Stimulated activated CD4-positive, alpha-beta T cell treated with anti-CD3 and anti-CD28 coated beads, Interleukin-1b, Interleukin-23, amount 100 ng/mL, for 1 hour (primary cell): ENCODE results near the gene B4GALT3.

Experiments
- DNase-seq, 2 donors: peaks; one replicate each; pipeline ENCODE4 v3.0.0-alpha.2; 2020; ENCODE audit warnings: low read depth in 2 of 2

Gene B4GALT3

DNA sequence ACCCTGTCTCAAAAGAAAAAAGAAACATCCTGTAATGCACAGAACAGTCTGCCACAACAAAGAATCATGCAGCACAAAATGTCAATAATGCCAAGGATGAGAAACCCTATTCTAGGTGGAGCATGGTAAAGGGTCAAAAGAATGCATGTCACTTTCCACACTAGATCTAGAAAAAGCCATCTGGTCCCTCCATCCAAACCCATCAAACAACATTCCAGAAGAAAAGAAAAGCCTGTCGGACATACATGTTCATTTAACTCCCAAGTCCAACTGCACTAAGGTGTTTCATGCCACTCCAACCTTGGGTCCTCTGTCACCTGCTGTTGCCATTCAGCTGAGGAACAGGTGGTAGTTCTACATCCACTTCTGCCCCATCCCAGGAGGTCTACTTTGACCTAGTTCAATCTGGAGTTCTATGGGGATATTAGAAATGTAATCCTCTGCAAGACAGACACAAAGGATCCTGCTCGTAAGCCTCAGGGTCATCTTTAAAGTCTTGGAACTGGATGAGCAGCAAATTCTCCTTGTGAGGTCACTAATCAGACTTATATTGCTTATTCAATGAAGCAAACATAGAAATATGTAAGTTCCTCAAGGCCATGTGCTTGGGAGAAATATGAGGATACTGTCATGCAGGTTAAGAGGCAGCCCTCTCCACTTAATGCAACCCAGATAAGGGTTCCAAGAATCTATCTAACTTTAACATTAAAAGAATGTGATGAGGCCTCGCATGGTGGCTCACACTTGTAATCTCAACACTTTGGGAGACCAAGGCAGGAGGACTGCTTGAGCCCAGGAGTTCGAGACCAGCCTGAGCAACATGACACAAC lies 48.5 kb downstream of the B4GALT3 start:
- DNase-seq: no peak

- DNase-seq: no peak
Observed at GRCh38 chr1:161127649-161128048, 49.7 kb downstream of the B4GALT3 start.

GRCh38 chr1:161122967-161123366 lies 54.3 kb downstream of the B4GALT3 start:
- DNase-seq: no peak

DNA sequence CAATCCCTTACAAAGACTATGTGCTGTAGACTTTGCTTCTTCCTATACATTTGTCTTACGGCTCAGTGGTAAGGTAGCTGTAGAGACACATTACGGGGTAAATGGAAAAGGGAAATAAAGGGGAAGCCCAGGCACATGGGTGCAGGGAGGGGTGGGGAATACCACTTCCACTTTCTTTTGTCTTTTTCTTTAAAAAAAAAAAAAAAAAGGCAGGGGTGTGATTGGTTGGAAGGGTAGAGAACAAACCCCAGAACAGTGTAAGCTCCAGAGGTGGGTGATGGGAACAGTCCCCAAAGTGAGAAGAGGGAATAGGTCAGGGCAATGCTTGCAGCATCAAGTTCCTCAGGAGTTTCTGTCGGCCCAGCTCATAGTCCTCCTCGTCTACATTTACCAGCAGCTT lies 55.5 kb downstream of the B4GALT3 start:
- DNase-seq: no peak
